Adipose tissue (tissue), 3 donors: ENCODE data around the gene TRIM9. TPM values are rescaled to one million over a fixed set of nuclear protein-coding genes. Genes with fewer than 3 reads are reported as not detected.
"Not testable (repeated sequence)": the region's sequence is repeated elsewhere in the genome, so short reads cannot be mapped to it uniquely, and the experiment has no call there.

Experiments used
- H3K27ac ChIP-seq: one replicate; pipeline ENCODE4 v1.5.1; 2013; ENCODE audit warnings: low read depth, low read length
- WGBS, 3 donors: extraction: QIAGEN DNeasy Blood & Tissue Kit; methylation state at CpG; one replicate each; pipeline ENCODE4 v1.1.7; 2013; 5-methylcytosine and 5-hydroxymethylcytosine counted together
- polyA plus RNA-seq, 3 donors: library from polyadenylated mRNA; stranded (reverse); fragments of 200-250 nt; gene quantifications; one replicate each; pipeline ENCODE4 v1.2.3, GENCODE V29; 2013
- donor health status: healthy with polysubstance abuse.
- donor health status: Bipolar disorder and iron deficiency.
- donor health status: healthy.

Gene TRIM9
- polyA plus RNA-seq, 3 donors: 0.30 to 1.0 (median 0.41) TPM

DNA sequence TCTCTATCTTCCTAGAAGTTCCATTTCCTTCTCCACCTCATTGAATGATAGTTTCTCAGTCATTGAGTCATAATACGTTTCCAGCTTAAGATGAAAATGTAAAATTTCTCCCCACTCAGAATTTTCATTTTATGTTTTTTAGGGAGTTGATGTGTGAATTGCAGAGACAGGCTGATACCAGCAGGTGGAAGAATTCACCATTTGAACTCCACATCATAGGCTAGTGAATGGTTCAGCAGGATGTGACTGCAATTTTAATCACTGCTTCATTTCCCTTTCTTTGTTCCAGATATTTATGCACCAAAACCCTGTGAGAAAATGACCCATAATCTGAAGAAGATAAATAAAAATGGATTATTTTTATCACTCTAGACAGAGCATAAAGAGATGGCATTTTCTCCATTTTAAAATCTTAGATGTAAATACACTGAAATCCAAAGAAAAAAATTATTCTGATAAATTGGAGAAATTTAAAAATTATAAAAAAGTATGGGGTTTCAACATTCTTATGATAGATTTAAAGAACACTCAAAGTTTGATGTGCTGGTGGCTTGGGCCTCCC lies 140.0 kb downstream of the TRIM9 start:
- WGBS, 3 donors: 12 to 21% (median 15%) methylated on average over 1 of the region's 1 CpG
- H3K27ac ChIP-seq: no peak overlapping the region

DNA sequence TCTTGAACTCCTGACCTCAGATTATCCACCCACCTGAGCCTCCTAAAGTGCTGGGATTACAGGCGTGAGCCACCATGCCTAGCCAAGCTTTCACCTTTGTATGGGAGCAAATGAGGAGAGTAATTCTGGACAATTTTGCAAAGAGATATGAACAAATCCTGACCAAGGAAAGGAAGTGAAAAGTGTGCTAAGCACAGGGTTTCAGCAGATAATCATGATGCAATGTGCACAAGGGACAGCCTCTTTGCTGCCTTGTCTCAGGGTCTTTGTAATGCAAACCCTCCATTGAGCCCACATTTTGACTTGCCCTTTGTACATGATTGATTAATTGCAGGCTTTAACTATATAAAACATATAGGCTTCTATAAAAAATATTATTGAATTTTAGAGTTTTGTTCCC lies 141.4 kb downstream of the TRIM9 start:
- no peak overlapping the region for H3K27ac ChIP-seq
- WGBS, 3 donors: 63 to 74% (median 69%) methylated on average over 1 of the region's 1 CpG

DNA sequence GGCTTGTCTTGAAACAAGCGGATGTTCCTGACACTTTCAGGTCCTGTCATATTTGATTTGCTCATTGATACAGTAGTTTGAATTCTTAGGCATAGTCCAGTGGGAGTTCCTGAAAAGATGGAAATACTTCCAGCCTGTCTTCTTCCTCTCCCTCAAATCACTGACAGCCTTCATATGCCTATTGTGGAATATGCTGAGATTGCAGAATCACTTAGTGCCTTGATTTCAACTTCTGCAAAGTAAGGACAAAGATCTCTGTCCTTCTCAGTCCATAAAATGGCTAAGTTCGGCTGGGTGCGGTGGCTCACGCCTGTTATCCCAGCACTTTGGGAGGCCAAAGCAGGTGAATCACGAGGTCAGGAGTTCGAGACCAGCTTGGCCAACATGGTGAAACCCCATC lies 143.9 kb downstream of the TRIM9 start:
- H3K27ac ChIP-seq: no peak overlapping the region
- WGBS, 3 donors: 91 to 97% (median 92%) methylated on average over 6 of the region's 6 CpGs

DNA sequence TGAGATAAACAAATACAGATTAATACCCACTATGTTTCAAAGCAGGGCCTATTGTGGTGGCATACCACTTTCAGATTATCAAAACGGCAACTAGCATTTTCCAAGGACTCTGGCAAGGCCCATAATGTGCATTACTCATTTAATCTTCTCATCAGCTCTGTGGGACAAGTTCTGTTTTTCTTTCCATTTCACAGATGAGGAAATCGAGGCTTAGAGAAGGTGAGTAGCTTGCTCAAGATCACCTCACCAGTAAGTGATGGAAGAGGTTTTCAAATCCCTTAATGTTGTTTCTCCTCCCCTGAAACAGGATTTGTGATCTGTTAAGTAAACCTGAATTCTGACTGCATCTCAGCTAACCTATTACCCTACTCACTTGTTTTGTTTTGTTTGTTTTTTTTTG lies 146.7 kb downstream of the TRIM9 start:
- H3K27ac ChIP-seq: no peak overlapping the region
- 70 to 88% (median 84%) methylated on average over 2 of the region's 2 CpGs for WGBS, 3 donors

DNA sequence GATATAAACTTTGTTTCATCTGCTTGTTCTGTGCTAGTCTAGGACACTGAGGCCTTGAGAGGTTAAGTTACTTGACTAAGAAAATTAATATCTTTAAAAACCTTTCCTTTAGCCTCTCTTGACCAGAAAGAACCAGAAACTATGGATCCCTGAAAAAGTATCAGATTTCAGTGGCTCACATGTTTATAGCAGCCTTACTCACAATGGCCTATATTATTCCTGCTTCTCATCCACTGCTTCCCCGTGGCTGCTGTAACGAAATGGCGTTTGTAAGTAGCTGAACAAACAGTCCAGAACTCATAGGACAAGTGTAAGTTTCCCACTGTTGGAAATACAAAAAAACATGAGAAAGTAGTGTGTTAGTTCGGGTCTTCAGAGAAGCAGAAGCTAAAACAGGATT lies 147.5 kb downstream of the TRIM9 start:
- 69 to 84% (median 83%) methylated on average over 4 of the region's 4 CpGs for WGBS, 3 donors

DNA sequence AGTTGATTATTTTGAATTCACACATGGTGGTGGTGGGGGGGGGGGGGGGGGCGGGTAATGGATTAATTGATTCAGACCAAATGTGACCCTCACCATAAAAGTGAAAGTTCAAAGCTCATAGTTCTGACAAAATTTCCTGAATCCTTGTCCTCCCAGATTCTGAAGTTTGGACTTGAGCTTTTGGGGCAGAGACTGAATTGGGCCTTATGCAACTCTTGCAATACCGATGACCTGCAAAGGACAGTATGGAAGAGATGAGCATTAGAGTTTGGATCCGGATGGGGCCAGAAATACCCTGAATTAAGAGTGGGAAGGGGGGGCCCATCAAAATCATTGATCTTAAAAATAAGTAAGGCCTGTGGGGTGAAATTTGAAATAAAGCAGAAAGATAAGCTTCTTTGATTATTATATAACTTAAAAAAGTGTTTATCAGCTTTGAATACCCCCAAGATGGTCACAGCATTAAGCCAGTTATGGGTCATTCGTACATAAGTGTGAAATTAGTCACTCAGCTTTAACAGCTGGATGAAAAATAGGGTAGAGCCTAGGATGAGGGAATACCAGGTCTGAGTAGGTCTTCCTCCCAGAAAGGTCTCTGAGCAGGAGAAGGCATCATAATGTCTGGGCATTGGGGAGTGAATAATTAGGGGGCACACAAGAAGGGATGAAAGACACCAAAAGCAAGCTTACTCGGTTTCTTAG lies 148.5 kb downstream of the TRIM9 start:
- no peak overlapping the region for H3K27ac ChIP-seq
- 90 to 97% (median 97%) methylated on average over 5 of the region's 5 CpGs for WGBS, 3 donors

More for the DNA sequence above, 147.5 kb downstream of the TRIM9 start:
- H3K27ac ChIP-seq: no peak overlapping the region

DNA sequence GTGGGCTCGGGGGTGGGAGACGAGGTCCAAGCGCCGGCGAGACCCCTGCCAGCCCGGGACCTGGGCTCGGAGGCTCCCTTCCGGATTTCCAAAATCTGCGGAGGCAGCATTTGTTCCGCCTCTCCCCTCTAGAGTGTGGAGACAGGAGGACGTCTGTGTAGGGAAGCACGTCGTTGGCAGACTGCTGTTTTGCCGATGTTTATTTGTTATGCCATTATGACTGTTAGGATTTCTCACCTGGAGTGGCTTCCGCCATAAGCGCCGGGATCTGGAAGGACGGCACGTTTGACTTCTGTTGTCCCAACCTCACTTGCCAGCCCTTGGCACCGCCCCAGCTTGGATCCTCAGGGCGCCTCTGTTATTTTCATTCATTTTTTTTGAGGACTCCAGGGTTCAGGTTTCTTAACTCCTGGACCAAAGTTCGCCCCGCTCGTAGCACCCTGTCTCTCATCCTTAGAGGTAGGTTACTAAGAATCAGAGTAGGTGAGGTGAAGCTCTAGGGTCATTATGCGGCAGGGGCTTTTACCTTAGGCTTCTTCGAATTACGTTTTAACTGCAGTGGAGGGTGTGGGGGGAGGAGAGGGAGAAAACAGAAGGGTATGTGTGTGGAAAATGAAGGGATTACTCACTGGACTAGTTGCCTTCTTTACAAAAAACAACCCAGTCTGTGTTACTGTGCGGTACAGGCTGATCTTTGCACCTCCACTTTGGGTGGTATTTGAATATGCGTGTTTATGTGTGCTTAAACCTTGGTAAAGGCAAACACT lies 150.1 kb downstream of the TRIM9 start:
- no peak overlapping the region for H3K27ac ChIP-seq
- WGBS, 3 donors: 6 to 10% (median 7%) methylated on average over 29 of the region's 29 CpGs

DNA sequence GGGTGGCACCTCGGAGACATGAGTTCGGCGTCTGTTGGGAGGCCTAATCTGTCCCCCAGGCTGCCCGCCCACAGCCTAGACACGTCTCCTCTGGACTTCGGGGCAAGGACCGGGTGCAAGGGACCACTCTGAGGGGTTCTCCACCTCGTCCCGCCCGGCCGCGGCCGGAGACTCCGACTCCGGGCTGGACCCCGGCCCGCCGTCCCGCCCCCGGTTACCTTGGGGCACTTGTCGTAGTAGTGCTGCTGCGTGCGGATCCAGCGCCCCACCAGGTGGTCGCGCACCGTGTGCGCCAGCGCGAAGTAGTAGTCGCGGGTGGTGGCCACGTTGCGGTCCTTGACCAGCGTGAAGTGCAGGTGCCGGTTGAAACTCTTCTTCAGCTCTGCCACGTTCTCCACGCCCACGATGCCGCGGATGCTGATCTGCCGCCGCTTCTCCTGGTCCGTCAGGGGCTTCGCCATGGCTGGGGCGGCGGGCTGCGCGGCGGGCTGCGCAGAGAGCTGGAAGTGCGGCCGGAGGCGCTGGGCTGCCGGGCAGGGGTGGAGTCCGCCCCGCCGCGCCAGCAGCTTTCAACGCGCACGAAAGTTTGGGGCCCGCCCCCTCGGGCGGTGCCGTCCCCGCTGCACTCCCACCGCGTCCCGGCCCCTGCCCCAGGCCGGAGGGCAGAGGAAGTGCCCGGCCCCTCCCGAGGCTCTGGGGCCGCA lies 150.8 kb downstream of the TRIM9 start, which contains the start of gene PYGL:
TSS of gene PYGL (minus strand) at position 541 of the 704 bp plus-strand sequence. CDS start at position 461, 80 bp downstream.
- 0% methylated on average over 55 to 74 of the region's 74 CpGs for WGBS, 3 donors
- H3K27ac ChIP-seq: no peak within 1 kb of the TSS

DNA sequence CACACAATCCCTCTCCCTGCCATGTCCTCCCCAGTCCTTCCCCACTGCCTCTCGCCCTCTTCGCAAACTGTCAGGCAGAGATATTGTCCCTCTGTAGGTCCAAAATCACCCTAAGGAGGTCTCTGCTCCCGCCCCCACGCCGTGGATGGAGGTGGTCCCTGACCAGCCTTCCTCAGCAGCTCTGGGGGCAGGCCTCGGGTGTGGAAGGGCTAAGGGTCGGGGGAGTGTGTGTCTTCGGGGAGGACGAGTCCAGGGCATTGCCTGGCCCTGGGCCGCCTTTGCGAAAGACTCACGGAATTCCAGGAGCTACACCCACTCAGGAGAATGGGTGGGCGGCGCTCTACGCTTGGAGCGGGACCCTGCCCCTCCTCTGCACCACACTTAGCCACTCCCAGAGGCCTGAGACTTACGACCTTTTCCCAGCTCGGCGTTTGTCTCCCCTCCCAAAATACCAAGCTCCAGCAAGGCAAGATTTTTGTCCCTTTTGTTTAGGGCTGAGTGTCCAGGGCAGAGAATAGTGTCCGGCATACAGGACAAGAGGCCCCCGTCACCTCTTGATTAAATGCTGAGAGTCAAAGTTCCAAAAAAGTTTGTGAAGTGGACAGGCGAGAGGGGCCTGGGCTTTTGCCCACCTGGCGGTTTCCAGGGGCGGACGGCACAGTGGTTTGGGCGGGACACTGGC lies 151.5 kb downstream of the TRIM9 start:
- WGBS, 3 donors: 7 to 26% (median 10%) methylated on average over 26 of the region's 26 CpGs
- H3K27ac ChIP-seq: no peak overlapping the region

DNA sequence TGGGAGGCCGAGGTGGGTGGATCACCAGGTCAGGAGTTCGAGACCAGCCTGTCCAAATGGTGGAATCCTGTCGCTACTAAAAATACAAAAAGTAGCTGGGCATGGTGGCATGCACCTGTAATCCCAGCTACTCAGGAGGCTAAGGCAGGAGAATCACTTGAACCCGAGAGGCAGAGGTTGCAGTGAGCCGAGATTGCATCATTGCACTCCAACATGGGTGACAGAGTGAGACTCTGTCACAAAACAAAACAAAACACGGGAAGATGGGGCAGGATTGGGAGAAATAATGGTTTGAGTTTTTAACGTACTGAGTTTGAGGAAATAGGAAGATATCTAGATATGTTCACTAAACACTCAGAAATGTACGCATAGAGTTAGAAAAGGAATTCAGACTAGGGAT lies 153.3 kb downstream of the TRIM9 start:
- H3K27ac ChIP-seq: not testable (repeated sequence)
- 94 to 95% (median 95%) methylated on average over 8 of the region's 8 CpGs for WGBS, 3 donors

DNA sequence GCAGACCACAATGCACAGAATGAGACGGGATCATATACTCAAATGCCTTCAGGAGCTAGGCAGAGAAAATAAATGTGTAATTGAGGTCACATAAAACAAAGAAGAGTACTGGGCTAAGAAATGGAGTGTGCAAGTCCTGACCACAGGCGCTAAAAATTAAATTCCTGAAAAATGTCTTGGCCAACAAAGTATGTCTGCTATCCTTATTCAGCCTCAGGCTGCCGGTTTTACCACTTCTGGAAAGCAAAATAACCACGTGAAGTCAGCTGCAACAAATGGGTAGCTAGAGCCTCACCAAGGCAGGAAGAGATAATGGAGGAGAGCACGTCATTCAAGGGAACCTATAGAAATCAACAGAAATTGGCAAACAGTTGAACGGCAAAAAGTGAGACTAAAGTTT lies 153.8 kb downstream of the TRIM9 start:
- WGBS, 3 donors: 73 to 93% (median 79%) methylated on average over 6 of the region's 6 CpGs
- no peak overlapping the region for H3K27ac ChIP-seq

DNA sequence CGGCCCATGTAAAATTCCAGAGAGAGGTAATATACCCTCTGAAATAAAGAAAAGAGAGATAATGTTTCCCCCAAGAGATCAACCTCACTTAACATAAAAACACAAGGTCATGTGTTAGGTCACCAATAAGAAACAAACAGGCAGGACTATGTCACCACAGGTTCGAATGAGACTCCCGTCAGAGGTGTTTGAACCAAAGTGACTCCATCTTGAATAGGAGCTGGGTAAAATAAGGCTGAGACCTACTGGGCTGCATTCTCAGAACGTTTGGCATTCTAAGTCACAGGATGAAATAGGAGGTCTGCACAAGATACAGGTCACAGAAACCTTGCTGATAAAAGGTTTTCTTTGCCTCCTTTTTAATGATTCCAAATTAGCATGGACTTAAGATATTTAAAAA lies 157.1 kb downstream of the TRIM9 start:
- WGBS, 3 donors: 75 to 82% (median 77%) methylated on average over 4 of the region's 4 CpGs
- no peak overlapping the region for H3K27ac ChIP-seq

DNA sequence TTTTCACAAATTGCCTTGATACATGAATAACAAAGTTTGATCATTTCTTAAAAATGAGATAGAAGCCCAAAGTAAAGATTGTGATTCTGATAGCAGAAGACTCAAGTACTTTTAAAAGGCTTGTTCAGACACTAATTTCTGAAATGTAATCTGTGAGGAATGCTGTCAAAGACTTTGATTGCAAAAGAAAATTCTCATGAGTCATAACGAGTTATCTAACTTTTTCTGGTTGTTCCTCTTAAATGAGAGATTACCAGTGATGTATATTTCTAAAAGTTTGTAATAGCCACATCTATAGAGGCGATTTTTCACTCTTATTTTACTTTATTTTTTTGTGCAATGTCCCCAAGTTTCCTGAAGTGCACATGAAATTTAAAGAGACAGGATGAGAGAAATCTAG lies 157.6 kb downstream of the TRIM9 start:
- WGBS, 3 donors: 27 to 63% (median 38%) methylated on average over 2 of the region's 2 CpGs
- H3K27ac ChIP-seq: no peak overlapping the region

DNA sequence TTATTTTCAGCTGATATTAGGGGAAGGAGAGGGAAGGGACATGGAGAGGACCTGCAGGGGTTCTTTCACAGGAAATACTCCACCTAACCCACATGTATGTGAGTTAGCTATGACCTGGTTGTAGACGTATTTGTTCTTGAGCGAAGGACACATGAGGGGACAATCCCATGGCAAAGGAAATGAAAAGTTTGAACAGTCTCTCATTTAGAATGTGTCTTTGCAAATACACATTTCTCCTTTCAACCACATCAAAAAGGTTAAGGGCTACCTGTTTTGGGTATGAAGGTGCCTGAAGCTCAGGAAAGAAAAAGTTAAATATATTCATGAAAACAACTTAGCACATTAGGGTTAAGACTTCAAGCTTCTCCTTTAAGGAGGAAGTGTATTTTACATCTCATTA lies 158.0 kb downstream of the TRIM9 start:
- 57 to 79% (median 72%) methylated on average over 2 of the region's 2 CpGs for WGBS, 3 donors

DNA sequence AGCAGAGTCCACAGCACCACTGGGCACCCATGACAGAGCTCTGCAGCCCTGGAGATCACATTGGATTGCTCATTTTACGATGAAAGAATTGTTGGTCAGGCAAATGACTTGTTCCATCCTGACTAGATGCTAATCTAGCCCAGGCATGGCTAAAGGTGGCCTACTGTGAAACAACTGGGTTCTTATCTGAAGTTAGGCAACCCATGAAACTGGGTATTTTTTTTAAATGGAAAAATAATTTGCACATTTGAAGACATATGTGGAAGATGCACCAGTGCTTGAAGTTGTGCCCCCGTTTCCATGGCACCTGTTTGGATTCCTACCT lies 158.9 kb downstream of the TRIM9 start:
- WGBS, 3 donors: 76 to 92% (median 89%) methylated on average over 2 of the region's 2 CpGs
- no peak overlapping the region for H3K27ac ChIP-seq

More for the DNA sequence above, 158.0 kb downstream of the TRIM9 start:
- no peak overlapping the region for H3K27ac ChIP-seq

DNA sequence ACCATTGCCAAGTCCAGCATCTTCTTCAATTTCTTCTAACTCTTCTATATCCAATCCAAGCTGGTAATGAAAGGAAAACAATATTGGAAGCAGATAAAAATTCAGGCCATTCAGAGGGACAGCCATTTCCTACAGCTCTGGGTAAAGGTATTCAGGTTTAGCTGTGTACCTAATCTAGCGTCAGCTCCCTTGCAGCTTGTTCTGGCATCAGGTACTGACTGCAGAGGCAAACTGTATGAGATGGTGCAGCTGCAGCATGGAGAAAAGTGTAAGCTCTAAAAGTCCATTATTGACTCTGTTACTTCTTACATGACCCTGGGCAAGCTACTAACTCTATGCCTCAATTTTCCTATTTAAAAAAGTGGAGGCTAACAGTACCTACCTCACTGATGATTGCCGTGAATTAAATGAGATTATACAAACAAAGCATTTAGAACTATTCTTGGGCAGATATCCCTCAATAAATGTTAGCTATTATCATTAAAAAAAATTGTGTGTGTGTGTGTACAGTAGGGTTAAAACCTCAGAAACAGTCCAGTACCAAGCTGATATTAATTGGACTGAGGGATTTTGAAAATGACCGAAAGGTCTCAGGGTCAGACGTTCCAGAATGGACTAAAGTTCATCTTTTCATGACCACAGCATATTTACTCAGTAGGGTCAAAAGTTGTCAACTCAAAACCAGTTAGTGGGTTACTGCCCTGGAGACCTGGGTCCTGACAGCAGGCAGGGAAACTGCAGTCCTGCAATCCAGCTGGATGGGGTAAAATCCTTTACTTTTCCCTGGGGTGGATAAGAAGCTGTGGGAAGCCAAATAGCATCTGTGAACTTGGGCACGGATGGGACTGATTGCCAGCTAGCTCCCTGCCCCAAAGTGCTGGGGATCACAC lies 159.5 kb downstream of the TRIM9 start:
- WGBS, 3 donors: 74 to 82% (median 81%) methylated on average over 5 of the region's 5 CpGs
- H3K27ac ChIP-seq: no peak overlapping the region

DNA sequence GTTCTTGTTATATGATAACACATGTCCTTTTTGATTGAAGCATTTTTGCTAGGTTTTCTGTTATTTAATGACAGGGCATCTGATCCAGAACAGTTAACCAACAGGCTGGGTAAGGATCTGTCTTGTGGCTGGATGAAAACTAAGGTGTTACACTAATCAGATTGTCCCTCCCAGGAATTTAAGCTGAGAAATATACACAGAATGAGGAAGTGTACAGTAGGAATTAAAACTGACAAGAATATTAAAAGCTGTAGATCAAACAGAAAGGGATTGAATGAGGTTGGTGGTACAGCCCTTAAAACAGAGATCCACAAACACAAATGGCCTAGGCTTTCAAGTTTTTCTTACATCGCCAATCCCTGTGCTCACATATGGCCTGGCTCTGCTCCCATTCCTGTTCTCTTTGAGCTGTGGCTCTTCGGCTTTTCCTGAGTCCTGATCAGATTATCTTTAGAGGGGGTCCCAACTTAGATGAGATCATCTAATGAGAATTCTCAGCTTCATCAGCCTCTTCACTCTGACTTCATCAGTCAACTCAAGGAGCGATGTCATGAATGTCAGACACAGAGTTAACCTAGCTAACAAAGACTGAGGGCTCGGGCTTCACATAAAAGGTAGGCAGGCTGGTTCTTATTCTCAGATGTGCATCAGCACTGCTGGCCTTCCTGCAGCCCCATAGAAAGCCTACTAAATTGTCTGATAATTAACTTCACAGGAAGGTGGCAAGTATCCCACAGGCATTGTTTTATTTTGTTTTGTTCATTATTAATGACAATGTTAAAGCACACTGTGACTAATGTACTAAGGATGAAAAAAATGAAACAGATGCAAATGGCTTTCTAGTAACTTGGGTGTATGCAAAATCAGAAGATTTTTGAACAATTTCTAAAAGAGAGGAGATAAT lies 162.1 kb downstream of the TRIM9 start:
- 83 to 94% (median 85%) methylated on average over 4 of the region's 4 CpGs for WGBS, 3 donors
- H3K27ac ChIP-seq: no peak overlapping the region
